ENCODE results near the gene EDIL3. TPM values are rescaled to one million over a fixed set of nuclear protein-coding genes. Genes with fewer than 3 reads are reported as not detected.

EDIL3 gene
- total RNA-seq, 6 donors from 2014 or later, result 14.7 to 40.1 (median 17.7) TPM

GRCh38 chr5:84218546-84218945, 166.1 kb downstream of the EDIL3 start:
- no peak for DNase-seq
- Histone ChIP-seq H3K4me3 (no peak overlapping the region), H3K9me3 (no peaks in the 10 kb centered on the region), H3K36me3 (no peaks in the 10 kb centered on the region), H3K4me1 (no peaks in the 10 kb centered on the region), H3K27ac (no peak overlapping the region), H3K27me3 (no peaks in the 10 kb centered on the region)
- no peak for TF ChIP-seq CTCF (IDR thresholded peaks at IDR 0.05)
- 65 to 67% methylated on average over 4 to 5 of the region's 5 CpGs for WGBS, 2 donors
- ATAC-seq (ENCODE audit: low FRiP score in 2 of 2), result no peak

GRCh38 chr5:84215521-84215920, 169.2 kb downstream of the EDIL3 start:
- 89 to 92% methylated on average over 3 of the region's 3 CpGs for WGBS, 2 donors
- H3K4me3 ChIP-seq, result no peak overlapping the region
- no peak overlapping the region for H3K27ac ChIP-seq
- ATAC-seq (ENCODE audit: low FRiP score in 2 of 2) (no peak), DNase-seq (no peak)
- no peaks in the 10 kb centered on the region for H3K4me1 ChIP-seq
- H3K9me3 ChIP-seq, result no peaks in the 10 kb centered on the region
- no peaks in the 10 kb centered on the region for H3K36me3 ChIP-seq
- no peaks in the 10 kb centered on the region for H3K27me3 ChIP-seq
- TF ChIP-seq EP300 (IDR thresholded peaks at IDR 0.05) (no peak), POLR2A (IDR thresholded peaks at IDR 0.05) (no peak), POLR2AphosphoS5 (IDR thresholded peaks at IDR 0.05) (no peak), CTCF (IDR thresholded peaks at IDR 0.05) (no peak)

- Histone ChIP-seq H3K4me3 (no peak overlapping the region), H3K9me3 (no peaks in the 10 kb centered on the region), H3K27ac (no peak overlapping the region), H3K27me3 (no peaks in the 10 kb centered on the region), H3K36me3 (no peaks in the 10 kb centered on the region), H3K4me1 (no peaks in the 10 kb centered on the region)
- ATAC-seq (ENCODE audit: low FRiP score in 2 of 2) (no peak), DNase-seq (no peak)
- TF ChIP-seq CTCF (IDR thresholded peaks at IDR 0.05), result no peak
- TF ChIP-seq POLR2A (IDR thresholded peaks at IDR 0.05), result no peak
- TF ChIP-seq EP300 (IDR thresholded peaks at IDR 0.05), result no peak
- TF ChIP-seq POLR2AphosphoS5 (IDR thresholded peaks at IDR 0.05), result no peak
- 92 to 95% methylated on average over 1 of the region's 1 CpG for WGBS, 2 donors
Observed at GRCh38 chr5:84213861-84214260, 170.8 kb downstream of the EDIL3 start.

- ATAC-seq (ENCODE audit: low FRiP score in 2 of 2), result no peak
- Histone ChIP-seq H3K9me3 (no peaks in the 10 kb centered on the region), H3K4me1 (no peaks in the 10 kb centered on the region), H3K36me3 (no peaks in the 10 kb centered on the region), H3K4me3 (no peak overlapping the region), H3K27ac (no peak overlapping the region), H3K27me3 (no peaks in the 10 kb centered on the region)
- no peak for DNase-seq
- WGBS, 2 donors, result 64% methylated on average over 1 of the region's 1 CpG
- TF ChIP-seq CTCF (IDR thresholded peaks at IDR 0.05) (no peak), POLR2AphosphoS5 (IDR thresholded peaks at IDR 0.05) (no peak), EP300 (IDR thresholded peaks at IDR 0.05) (no peak), POLR2A (IDR thresholded peaks at IDR 0.05) (no peak)
Observed at GRCh38 chr5:84213212-84213611, 171.5 kb downstream of the EDIL3 start.

- Histone ChIP-seq H3K27ac (no peak overlapping the region), H3K36me3 (no peaks in the 10 kb centered on the region), H3K4me1 (no peaks in the 10 kb centered on the region), H3K27me3 (no peaks in the 10 kb centered on the region), H3K4me3 (no peak overlapping the region), H3K9me3 (no peaks in the 10 kb centered on the region)
- ATAC-seq (ENCODE audit: low FRiP score in 2 of 2) (no peak), DNase-seq (no peak)
- TF ChIP-seq EP300 (IDR thresholded peaks at IDR 0.05) (no peak), POLR2AphosphoS5 (IDR thresholded peaks at IDR 0.05) (no peak), POLR2A (IDR thresholded peaks at IDR 0.05) (no peak), CTCF (IDR thresholded peaks at IDR 0.05) (no peak)
- 56 to 78% methylated on average over 6 of the region's 6 CpGs for WGBS, 2 donors
Observed at GRCh38 chr5:84204772-84205171, 179.9 kb downstream of the EDIL3 start.

Data from upper lobe of left lung (tissue), 6 donors.